B cell (primary cell): Measurements from ENCODE around the gene IFRD2. TPM values are rescaled to one million over a fixed set of nuclear protein-coding genes. Genes with fewer than 3 reads are reported as not detected.

Experiments used
- ATAC-seq: fragments of 200-7000 bp; cut with Tn5 transposase; one replicate; pipeline ENCODE4 v1.10.0; 2021; ENCODE audit warnings: low read depth, mild to moderate bottlenecking, moderate number of reproducible peaks, moderate library complexity
- CTCF ChIA-PET: fragments of 350-600 bp; sonication (Branson Sonifier 250); formaldehyde crosslinking; loops from one replicate; lab custom pipeline; 2021; ENCODE audit warnings: antibody characterized with exemption, inconsistent platforms; lab: Charles Lee
- POLR2A ChIA-PET: fragments of 350-600 bp; sonication (Branson Sonifier 250); formaldehyde crosslinking; loops from one replicate; lab custom pipeline; 2021; ENCODE audit warnings: antibody characterized with exemption; lab: Charles Lee
- DNase-seq: peaks from one replicate; pipeline ENCODE4 v3.0.0; 2013
- H2AFZ ChIP-seq: 2 replicates; pipeline ENCODE4 v1.6.1; 2012; ENCODE audit warnings: mild to moderate bottlenecking, low read depth, low read length; ENCODE audit not compliant: insufficient read depth, poor library complexity, severe bottlenecking
- H3K27ac ChIP-seq, 2 donors: 1 replicate in 1 of 2; 2 replicates in 1 of 2; pipeline ENCODE4 v1.5.1; 2012 to 2013; ENCODE audit warnings: low read length in 2 of 2, mild to moderate bottlenecking in 2 of 2, moderate library complexity in 1 of 2
- H3K27me3 ChIP-seq, 4 experiments: fragments of 200-600 bp in 1 of 4; sonication (generic) in 1 of 4; replicated peaks in 1 of 4; 1 replicate in 2 of 4; 2 replicates in 2 of 4; pipeline versions ENCODE4 v1.6.1 to v1.7.0; 2013 to 2016; ENCODE audit warnings: low read length in 3 of 4, mild to moderate bottlenecking in 2 of 4, mixed read lengths in 1 of 4, moderate library complexity in 1 of 4; ENCODE audit not compliant: insufficient read depth in 4 of 4, control insufficient read depth in 3 of 4; ENCODE audit errors: control extremely low read depth in 1 of 4
- H3K36me3 ChIP-seq, 2 experiments: replicated peaks in 1 of 2; 1 replicate in 1 of 2; 2 replicates in 1 of 2; pipeline versions ENCODE4 v1.6.1 to v1.7.1; 2013; ENCODE audit warnings: low read length in 1 of 2; ENCODE audit not compliant: insufficient read depth in 2 of 2, control insufficient read depth in 1 of 2; ENCODE audit errors: control extremely low read depth in 1 of 2, extremely low read depth in 1 of 2
- H3K4me1 ChIP-seq, 2 donors: fragments of 200-600 bp in 1 of 2; sonication (generic) in 1 of 2; 1 replicate in 1 of 2; 2 replicates in 1 of 2; pipeline versions ENCODE4 v1.5.1 to v1.6.1; 2013 to 2017; ENCODE audit warnings: low read length in 2 of 2; ENCODE audit not compliant: control insufficient read depth in 2 of 2, insufficient read depth in 2 of 2
- H3K4me2 ChIP-seq: replicated peaks from 2 replicates; pipeline ENCODE3; 2012; ENCODE audit warnings: mild to moderate bottlenecking, low read depth, low read length; ENCODE audit not compliant: poor library complexity, severe bottlenecking
- H3K4me3 ChIP-seq, 5 experiments: fragments of 200-600 bp in 1 of 5; sonication (generic) in 1 of 5; 1 replicate in 3 of 5; 2 replicates in 2 of 5; pipeline versions ENCODE4 v1.5.1 to v1.7.0; 2011 to 2016; ENCODE audit warnings: low read length in 4 of 5, mild to moderate bottlenecking in 4 of 5, low read depth in 2 of 5, control low read depth in 1 of 5, moderate library complexity in 1 of 5; ENCODE audit not compliant: insufficient read depth in 1 of 5; ENCODE audit errors: control extremely low read depth in 1 of 5, extremely low read depth in 1 of 5
- H3K79me2 ChIP-seq: fragments of 200-600 bp; sonication (generic); one replicate; pipeline ENCODE4 v1.6.0; 2016; ENCODE audit warnings: low read length; ENCODE audit not compliant: control insufficient read depth, insufficient read depth
- H3K9ac ChIP-seq: fragments of 200-600 bp; sonication (generic); 2 replicates; pipeline ENCODE4 v1.6.1; 2017; ENCODE audit warnings: mild to moderate bottlenecking, low read length, moderate library complexity
- H3K9me3 ChIP-seq, 3 donors: one replicate each; pipeline versions ENCODE4 v1.6.1 to v1.7.1; 2013; ENCODE audit warnings: low read length in 2 of 3; ENCODE audit not compliant: control insufficient read depth in 2 of 3, insufficient read depth in 1 of 3; ENCODE audit errors: control extremely low read depth in 1 of 3
- H4K20me1 ChIP-seq: 2 replicates; pipeline ENCODE4 v1.6.0; 2012; ENCODE audit warnings: mild to moderate bottlenecking, low read length; ENCODE audit not compliant: insufficient read depth, control insufficient read depth, poor library complexity, severe bottlenecking
- H3K27ac Mint-ChIP-seq: one replicate; pipeline ENCODE4 v1.8.0; 2021; ENCODE audit warnings: mixed read lengths
- H3K27me3 Mint-ChIP-seq: one replicate; pipeline ENCODE4 v1.8.0; 2021; ENCODE audit warnings: mixed read lengths
- H3K4me1 Mint-ChIP-seq: one replicate; pipeline ENCODE4 v1.8.0; 2021; ENCODE audit warnings: mixed read lengths
- H3K4me3 Mint-ChIP-seq: one replicate; pipeline ENCODE4 v1.8.0; 2021; ENCODE audit warnings: mixed read lengths
- H3K9me3 Mint-ChIP-seq: one replicate; pipeline ENCODE4 v1.8.0; 2022; ENCODE audit warnings: mixed read lengths; ENCODE audit not compliant: insufficient read depth
- CTCF ChIP-seq: fragments of 200-600 bp; IDR thresholded peaks from one replicate; pipeline ENCODE4 v1.8.0; 2022; ENCODE audit warnings: antibody characterized with exemption, mild to moderate bottlenecking
- EZH2 ChIP-seq: IDR thresholded peaks from 2 replicates; pipeline ENCODE4 v1.6.1; 2012; ENCODE audit warnings: borderline replicate concordance, low read depth, mild to moderate bottlenecking, moderate library complexity, low read length; ENCODE audit not compliant: insufficient read depth, poor library complexity, severe bottlenecking
- WGBS: methylation state at CpG from one replicate; pipeline ENCODE4 v1.1.5; 2013; ENCODE audit warnings: missing lambda C conversion rate; ENCODE audit not compliant: insufficient coverage; 5-methylcytosine and 5-hydroxymethylcytosine counted together
- intact Hi-C: fragments of 100-400 bp; cut with micrococcal nuclease; formaldehyde crosslinking; loops from one replicate; pipeline ENCODE4 v1.10.0; 2022
- polyA plus RNA-seq: library from polyadenylated mRNA; depleted of rRNA; stranded (reverse); fragments of >200 nt; gene quantifications from 2 replicates; pipeline ENCODE4 v1.2.3, GENCODE V29; 2012
- total RNA-seq, 2 donors: library from RNA; stranded (reverse); fragments of 120-200 nt in 1 of 2; gene quantifications; 1 replicate in 1 of 2; 2 replicates in 1 of 2; pipeline versions ENCODE4 v1.2.3 to v1.2.4, GENCODE V29; 2013 to 2022

Gene IFRD2
- total and polyA plus RNA-seq, 2 donors (not counting 1 experiment from before 2014, with no cell fraction given), result 63.4 to 80.1 TPM

- peak overlapping the region; percentile 65 to 91 for H3K27ac ChIP-seq
- H3K4me1 Mint-ChIP-seq, result peaks cover 64% of the 10 kb centered on the region
- TF ChIP-seq EZH2, result no peak
- TF ChIP-seq CTCF, result no peak
- ChIA-PET CTCF (interaction anchor here (0.6 to 27.3 kb wide), 4 partner anchors 4 to 62 kb away, joined by 5 to 596 read pairs (median 300); partner anchors contain the start of gene GNAI2), POLR2A (interaction anchor here (0.6 to 2.1 kb wide), 5 partner anchors 10 to 819 kb away, joined by 3 to 13 read pairs (median 3); partner anchors contain the start of genes HYAL3 and NAA80)
- H3K4me3 Mint-ChIP-seq, result peak overlapping the region; percentile 97
- WGBS, result 2% methylated on average over 31 of the region's 31 CpGs
- no peaks in the 10 kb centered on the region for H3K9me3 Mint-ChIP-seq
- DNase-seq (peak; percentile 88), ATAC-seq (peak; percentile 32)
- H3K4me3 ChIP-seq, result peak overlapping the region; percentile 70 to 100 (median 95)
- H3K4me1 ChIP-seq, result peaks cover 57 to 63% of the 10 kb centered on the region in 2 donors
- peak overlapping the region; percentile 71 for H2AFZ ChIP-seq
- peaks cover 63% of the 10 kb centered on the region for H4K20me1 ChIP-seq
- no peaks in the 10 kb centered on the region for H3K27me3 ChIP-seq
- intact Hi-C loops, result loop anchor here (1.0 to 10.0 kb wide), 7 partner anchors 8 to 1521 kb away; partner anchors contain the start of genes APEH, HYAL2, HYAL3 and IP6K2
- H3K27ac Mint-ChIP-seq, result peak overlapping the region; percentile 97
- peaks cover 0 to 27% of the 10 kb centered on the region in 2 experiments for H3K36me3 ChIP-seq
- H3K9me3 ChIP-seq, result no peaks in the 10 kb centered on the region
- peaks cover 93% of the 10 kb centered on the region for H3K79me2 ChIP-seq
- H3K27me3 Mint-ChIP-seq, result no peaks in the 10 kb centered on the region
- peak overlapping the region; percentile 97 for H3K4me2 ChIP-seq
- H3K9ac ChIP-seq, result peak overlapping the region; percentile 78
Observed at GRCh38 chr3:50237754-50238548, 54.3 kb downstream of the IFRD2 start.

Other genes with a start within 250 kb of the IFRD2 start
- 464 and 493 TPM in 2 replicates for gene RBM5, start 203.5 kb downstream of the IFRD2 start, total RNA-seq
- gene RBM5, start 203.5 kb downstream of the IFRD2 start, polyA plus RNA-seq, result 405 and 495 TPM in 2 replicates
- 0.27 TPM in 1 of 2 replicates, not detected in the other for gene SEMA3F, start 137.1 kb downstream of the IFRD2 start, total RNA-seq
- gene SEMA3F, start 137.1 kb downstream of the IFRD2 start, polyA plus RNA-seq, result 0.26 TPM in 1 of 2 replicates, not detected in the other
- gene GNAT1, start 100.8 kb downstream of the IFRD2 start, total RNA-seq, result not detected in 2 replicates
- gene GNAT1, start 100.8 kb downstream of the IFRD2 start, polyA plus RNA-seq, result not detected in 2 replicates
- gene SLC38A3, start 87.2 kb downstream of the IFRD2 start, total RNA-seq, result not detected in 2 replicates
- 0.17 TPM in 1 of 2 replicates, not detected in the other for gene SLC38A3, start 87.2 kb downstream of the IFRD2 start, polyA plus RNA-seq
- gene GNAI2, start 56.2 kb downstream of the IFRD2 start, total RNA-seq, result 295 and 302 TPM in 2 replicates
- 384 and 491 TPM in 2 replicates for gene GNAI2, start 56.2 kb downstream of the IFRD2 start, polyA plus RNA-seq
- 0.34 and 0.51 TPM in 2 replicates for gene SEMA3B, start 23.3 kb downstream of the IFRD2 start, total RNA-seq
- 0.52 and 1.2 TPM in 2 replicates for gene SEMA3B, start 23.3 kb downstream of the IFRD2 start, polyA plus RNA-seq
- gene LSMEM2, start 13.3 kb downstream of the IFRD2 start, total RNA-seq, result not detected in 2 replicates
- gene LSMEM2, start 13.3 kb downstream of the IFRD2 start, polyA plus RNA-seq, result not detected in 2 replicates
- 1.9 and 3.7 TPM in 2 replicates for gene HYAL3, start 7.0 kb upstream of the IFRD2 start, total RNA-seq
- gene HYAL3, start 7.0 kb upstream of the IFRD2 start, polyA plus RNA-seq, result 4.2 and 6.3 TPM in 2 replicates
- 33.8 and 37.8 TPM in 2 replicates for gene NAA80, start 7.0 kb upstream of the IFRD2 start, total RNA-seq
- 42.3 and 49.0 TPM in 2 replicates for gene NAA80, start 7.0 kb upstream of the IFRD2 start, polyA plus RNA-seq
- 0.19 and 0.30 TPM in 2 replicates for gene HYAL1, start 11.1 kb upstream of the IFRD2 start, total RNA-seq
- gene HYAL1, start 11.1 kb upstream of the IFRD2 start, polyA plus RNA-seq, result 0.12 TPM in 1 of 2 replicates, not detected in the other
- gene HYAL2, start 30.3 kb upstream of the IFRD2 start, total RNA-seq, result 2.8 and 4.2 TPM in 2 replicates
- gene HYAL2, start 30.3 kb upstream of the IFRD2 start, polyA plus RNA-seq, result 2.5 and 5.1 TPM in 2 replicates
- 25.5 and 28.2 TPM in 2 replicates for gene TUSC2, start 35.8 kb upstream of the IFRD2 start, total RNA-seq
- 24.0 and 29.3 TPM in 2 replicates for gene TUSC2, start 35.8 kb upstream of the IFRD2 start, polyA plus RNA-seq
- 121 and 124 TPM in 2 replicates for gene RASSF1, start 48.4 kb upstream of the IFRD2 start, total RNA-seq
- gene RASSF1, start 48.4 kb upstream of the IFRD2 start, polyA plus RNA-seq, result 223 and 310 TPM in 2 replicates
- 1.8 and 3.3 TPM in 2 replicates for gene ZMYND10, start 53.3 kb upstream of the IFRD2 start, total RNA-seq
- gene ZMYND10, start 53.3 kb upstream of the IFRD2 start, polyA plus RNA-seq, result 2.4 and 3.4 TPM in 2 replicates
- gene NPRL2, start 58.3 kb upstream of the IFRD2 start, total RNA-seq, result 29.6 and 31.3 TPM in 2 replicates
- gene NPRL2, start 58.3 kb upstream of the IFRD2 start, polyA plus RNA-seq, result 64.6 and 64.9 TPM in 2 replicates
- 36.1 and 39.5 TPM in 2 replicates for gene CYB561D2, start 58.4 kb upstream of the IFRD2 start, total RNA-seq
- gene CYB561D2, start 58.4 kb upstream of the IFRD2 start, polyA plus RNA-seq, result 58.6 and 78.9 TPM in 2 replicates
- 26.2 and 27.2 TPM in 2 replicates for gene TMEM115, start 67.1 kb upstream of the IFRD2 start, total RNA-seq
- gene TMEM115, start 67.1 kb upstream of the IFRD2 start, polyA plus RNA-seq, result 10.6 and 19.8 TPM in 2 replicates
- 0.85 and 1.2 TPM in 2 replicates for gene CACNA2D2, start 211.2 kb upstream of the IFRD2 start, total RNA-seq
- gene CACNA2D2, start 211.2 kb upstream of the IFRD2 start, polyA plus RNA-seq, result 0.66 and 0.69 TPM in 2 replicates